BLaER1 treated with 17β-estradiol and CSF1 and Interleukin-3, amounts not matched to agents 10 nM and 100 nM (cell line): Measurements from ENCODE around the gene BOLA3.

Source experiments
- H3K27ac ChIP-seq, 11 experiments: shearing (Covaris generic); formaldehyde crosslinking; 2 replicates each; pipeline ENCODE4 v1.8.1; 2022
- H3K27me3 ChIP-seq, 11 experiments: shearing (Covaris generic); formaldehyde crosslinking; 2 replicates each; pipeline ENCODE4 v1.8.1; 2022
- H3K36me3 ChIP-seq, 11 experiments: shearing (Covaris generic); formaldehyde crosslinking; 2 replicates each; pipeline ENCODE4 v1.8.1; 2022
- H3K4me1 ChIP-seq, 10 experiments: shearing (Covaris generic); formaldehyde crosslinking; 2 replicates each; pipeline ENCODE4 v1.8.1; 2022
- H3K4me2 ChIP-seq, 11 experiments: shearing (Covaris generic); formaldehyde crosslinking; 2 replicates each; pipeline ENCODE4 v1.8.1; 2022
- H3K4me3 ChIP-seq, 10 experiments: shearing (Covaris generic); formaldehyde crosslinking; 2 replicates each; pipeline ENCODE4 v1.8.1; 2022
- H3K9ac ChIP-seq, 11 experiments: shearing (Covaris generic); formaldehyde crosslinking; 2 replicates each; pipeline ENCODE4 v1.8.1; 2022
- H3K9me3 ChIP-seq, 11 experiments: shearing (Covaris generic); formaldehyde crosslinking; replicated peaks in 1 of 11; 2 replicates each; pipeline ENCODE4 v1.8.1; 2022
- H4K20me1 ChIP-seq, 11 experiments: shearing (Covaris generic); formaldehyde crosslinking; 2 replicates each; pipeline ENCODE4 v1.8.1; 2022
- Cebpa-rat ChIP-seq, 11 experiments: shearing (Covaris generic); IDR thresholded peaks; 2 replicates each; pipeline ENCODE4 v1.8.1; 2022

Gene BOLA3

DNA sequence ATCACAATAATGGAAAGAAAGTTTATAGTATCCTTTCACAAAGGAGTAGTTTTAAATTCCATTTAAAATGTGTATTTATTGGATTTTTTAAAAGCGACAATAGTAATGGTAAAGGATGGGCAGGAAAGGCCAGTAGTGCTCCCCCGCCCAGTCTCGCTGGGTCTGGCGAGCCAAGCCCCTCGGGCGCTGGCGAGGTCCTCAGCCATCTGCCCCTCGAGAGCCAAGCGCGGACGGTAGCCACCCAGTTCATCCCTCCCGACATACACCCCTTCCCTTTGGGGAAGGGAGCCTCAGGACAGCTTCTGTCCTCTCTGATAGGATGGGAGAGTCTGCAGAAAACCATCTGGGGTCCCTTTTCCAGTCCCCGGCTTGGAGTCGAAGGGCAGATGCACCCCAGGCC lies 45.2 kb downstream of the BOLA3 start:
- peaks cover 22 to 99% (median 74%) of the 10 kb centered on the region in 11 experiments for H4K20me1 ChIP-seq
- H3K4me2 ChIP-seq, result no peak overlapping the region
- H3K9me3 ChIP-seq, result no peaks in the 10 kb centered on the region
- no peaks in the 10 kb centered on the region for H3K4me1 ChIP-seq
- no peaks in the 10 kb centered on the region for H3K27me3 ChIP-seq
- H3K36me3 ChIP-seq, result peaks cover 79 to 96% (median 86%) of the 10 kb centered on the region in 11 experiments
- no peak overlapping the region for H3K4me3 ChIP-seq
- H3K27ac ChIP-seq, result no peak overlapping the region
- no peak overlapping the region for H3K9ac ChIP-seq
- no peak for TF ChIP-seq Cebpa-rat (IDR thresholded peaks at IDR 0.05)

DNA sequence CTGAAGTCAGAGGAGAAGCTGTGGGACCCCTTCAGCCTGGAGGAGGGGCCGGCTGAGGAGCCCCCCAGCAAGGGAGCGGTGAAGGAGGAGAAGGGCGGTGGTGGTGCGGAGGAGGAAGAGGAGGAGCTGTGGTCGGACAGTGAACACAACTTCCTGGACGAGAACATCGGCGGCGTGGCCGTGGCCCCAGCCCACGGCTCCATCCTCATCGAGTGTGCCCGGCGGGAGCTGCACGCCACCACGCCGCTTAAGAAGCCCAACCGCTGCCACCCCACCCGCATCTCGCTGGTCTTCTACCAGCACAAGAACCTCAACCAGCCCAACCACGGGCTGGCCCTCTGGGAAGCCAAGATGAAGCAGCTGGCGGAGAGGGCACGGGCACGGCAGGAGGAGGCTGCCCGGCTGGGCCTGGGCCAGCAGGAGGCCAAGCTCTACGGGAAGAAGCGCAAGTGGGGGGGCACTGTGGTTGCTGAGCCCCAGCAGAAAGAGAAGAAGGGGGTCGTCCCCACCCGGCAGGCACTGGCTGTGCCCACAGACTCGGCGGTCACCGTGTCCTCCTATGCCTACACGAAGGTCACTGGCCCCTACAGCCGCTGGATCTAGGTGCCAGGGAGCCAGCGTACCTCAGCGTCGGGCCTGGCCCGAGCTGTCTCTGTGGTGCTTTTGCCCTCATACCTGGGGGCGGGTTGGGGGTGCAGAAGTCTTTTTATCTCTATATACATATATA lies 46.0 kb downstream of the BOLA3 start:
- no peaks in the 10 kb centered on the region for H3K4me1 ChIP-seq
- H3K4me2 ChIP-seq, result no peak overlapping the region
- H4K20me1 ChIP-seq, result peaks cover 22 to 96% (median 69%) of the 10 kb centered on the region in 11 experiments
- H3K4me3 ChIP-seq, result no peak overlapping the region
- H3K9ac ChIP-seq, result no peak overlapping the region
- H3K27me3 ChIP-seq, result no peaks in the 10 kb centered on the region
- TF ChIP-seq Cebpa-rat (IDR thresholded peaks at IDR 0.05), result no peak
- H3K36me3 ChIP-seq, result peaks cover 85 to 100% (median 94%) of the 10 kb centered on the region in 11 experiments
- H3K9me3 ChIP-seq, result no peaks in the 10 kb centered on the region
- peak overlapping the region in 1 of 11 experiments; percentile 23; a peak in 1 of 22 replicates for H3K27ac ChIP-seq

DNA sequence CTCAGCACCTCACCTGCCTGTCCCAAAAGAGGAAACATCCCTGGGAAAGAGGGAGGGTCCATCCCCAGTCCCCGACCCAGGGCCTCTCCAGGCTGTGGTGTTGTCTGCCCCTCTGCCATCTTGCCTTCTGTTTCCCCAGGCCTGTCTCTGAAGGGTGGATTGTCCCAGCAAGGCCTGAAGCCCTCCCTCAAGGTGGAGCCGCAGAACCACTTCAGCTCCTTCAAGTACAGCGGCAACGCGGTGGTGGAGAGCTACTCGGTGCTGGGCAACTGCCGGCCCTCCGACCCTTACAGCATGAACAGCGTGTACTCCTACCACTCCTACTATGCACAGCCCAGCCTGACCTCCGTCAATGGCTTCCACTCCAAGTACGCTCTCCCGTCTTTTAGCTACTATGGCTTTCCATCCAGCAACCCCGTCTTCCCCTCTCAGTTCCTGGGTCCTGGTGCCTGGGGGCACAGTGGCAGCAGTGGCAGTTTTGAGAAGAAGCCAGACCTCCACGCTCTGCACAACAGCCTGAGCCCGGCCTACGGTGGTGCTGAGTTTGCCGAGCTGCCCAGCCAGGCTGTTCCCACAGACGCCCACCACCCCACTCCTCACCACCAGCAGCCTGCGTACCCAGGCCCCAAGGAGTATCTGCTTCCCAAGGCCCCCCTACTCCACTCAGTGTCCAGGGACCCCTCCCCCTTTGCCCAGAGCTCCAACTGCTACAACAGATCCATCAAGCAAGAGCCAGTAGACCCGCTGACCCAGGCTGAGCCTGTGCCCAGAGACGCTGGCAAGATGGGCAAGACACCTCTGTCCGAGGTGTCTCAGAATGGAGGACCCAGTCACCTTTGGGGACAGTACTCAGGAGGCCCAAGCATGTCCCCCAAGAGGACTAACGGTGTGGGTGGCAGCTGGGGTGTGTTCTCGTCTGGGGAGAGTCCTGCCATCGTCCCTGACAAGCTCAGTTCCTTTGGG lies 47.2 kb downstream of the BOLA3 start:
- no peak overlapping the region for H3K4me2 ChIP-seq
- peaks cover 91 to 100% (median 99%) of the 10 kb centered on the region in 11 experiments for H3K36me3 ChIP-seq
- no peaks in the 10 kb centered on the region for H3K9me3 ChIP-seq
- H3K27me3 ChIP-seq, result no peaks in the 10 kb centered on the region
- no peak for TF ChIP-seq Cebpa-rat (IDR thresholded peaks at IDR 0.05)
- no peaks in the 10 kb centered on the region for H3K4me1 ChIP-seq
- no peak overlapping the region for H3K4me3 ChIP-seq
- H4K20me1 ChIP-seq, result peaks cover 17 to 96% (median 59%) of the 10 kb centered on the region in 11 experiments
- H3K27ac ChIP-seq, result no peak overlapping the region
- H3K9ac ChIP-seq, result no peak overlapping the region

GRCh38 chr2:74099835-74100234 lies 47.9 kb downstream of the BOLA3 start:
- no peak overlapping the region for H3K9ac ChIP-seq
- no peak overlapping the region for H3K4me3 ChIP-seq
- peaks cover 15 to 96% (median 63%) of the 10 kb centered on the region in 11 experiments for H4K20me1 ChIP-seq
- H3K4me2 ChIP-seq, result no peak overlapping the region
- H3K9me3 ChIP-seq, result no peaks in the 10 kb centered on the region
- no peak overlapping the region for H3K27ac ChIP-seq
- peaks cover 93 to 100% (median 100%) of the 10 kb centered on the region in 11 experiments for H3K36me3 ChIP-seq
- H3K27me3 ChIP-seq, result no peaks in the 10 kb centered on the region
- no peaks in the 10 kb centered on the region for H3K4me1 ChIP-seq
- no peak for TF ChIP-seq Cebpa-rat (IDR thresholded peaks at IDR 0.05)

GRCh38 chr2:74099271-74099670 lies 48.4 kb downstream of the BOLA3 start:
- peaks cover 93 to 100% (median 100%) of the 10 kb centered on the region in 11 experiments for H3K36me3 ChIP-seq
- no peak overlapping the region for H3K4me3 ChIP-seq
- no peaks in the 10 kb centered on the region for H3K9me3 ChIP-seq
- H3K27ac ChIP-seq, result no peak overlapping the region
- H3K4me2 ChIP-seq, result no peak overlapping the region
- no peak for TF ChIP-seq Cebpa-rat (IDR thresholded peaks at IDR 0.05)
- H3K4me1 ChIP-seq, result no peaks in the 10 kb centered on the region
- peaks cover 10 to 96% (median 63%) of the 10 kb centered on the region in 11 experiments for H4K20me1 ChIP-seq
- H3K9ac ChIP-seq, result no peak overlapping the region
- H3K27me3 ChIP-seq, result no peaks in the 10 kb centered on the region

GRCh38 chr2:74097574-74097973 lies 50.1 kb downstream of the BOLA3 start:
- Histone ChIP-seq H3K36me3 (peaks cover 93 to 100% (median 100%) of the 10 kb centered on the region in 11 experiments), H4K20me1 (peaks cover 1 to 96% (median 57%) of the 10 kb centered on the region in 11 experiments; a peak in 21 of 22 replicates), H3K9ac (no peak overlapping the region), H3K4me3 (no peak overlapping the region), H3K27ac (no peak overlapping the region), H3K4me2 (no peak overlapping the region), H3K4me1 (no peaks in the 10 kb centered on the region), H3K9me3 (no peaks in the 10 kb centered on the region), H3K27me3 (no peaks in the 10 kb centered on the region)
- no peak for TF ChIP-seq Cebpa-rat (IDR thresholded peaks at IDR 0.05)

- no peak overlapping the region for H3K4me2 ChIP-seq
- no peaks in the 10 kb centered on the region for H3K4me1 ChIP-seq
- peaks cover 93 to 100% (median 100%) of the 10 kb centered on the region in 11 experiments for H3K36me3 ChIP-seq
- no peaks in the 10 kb centered on the region for H3K9me3 ChIP-seq
- H3K9ac ChIP-seq, result no peak overlapping the region
- no peak overlapping the region for H3K4me3 ChIP-seq
- H3K27me3 ChIP-seq, result no peaks in the 10 kb centered on the region
- no peak for TF ChIP-seq Cebpa-rat (IDR thresholded peaks at IDR 0.05)
- H3K27ac ChIP-seq, result no peak overlapping the region
- peaks cover 0 to 97% (median 54%) of the 10 kb centered on the region in 11 experiments; a peak in 20 of 22 replicates for H4K20me1 ChIP-seq
These were observed 51.7 kb downstream of the BOLA3 start for GRCh38 chr2:74096052-74096451.

GRCh38 chr2:74095632-74096031 lies 52.1 kb downstream of the BOLA3 start:
- no peak overlapping the region for H3K27ac ChIP-seq
- H3K9ac ChIP-seq, result no peak overlapping the region
- H3K4me2 ChIP-seq, result no peak overlapping the region
- H4K20me1 ChIP-seq, result peaks cover 4 to 97% (median 54%) of the 10 kb centered on the region in 11 experiments; a peak in 18 of 22 replicates
- H3K36me3 ChIP-seq, result peaks cover 93 to 100% (median 100%) of the 10 kb centered on the region in 11 experiments
- H3K27me3 ChIP-seq, result no peaks in the 10 kb centered on the region
- no peaks in the 10 kb centered on the region for H3K9me3 ChIP-seq
- no peak overlapping the region for H3K4me3 ChIP-seq
- no peaks in the 10 kb centered on the region for H3K4me1 ChIP-seq
- no peak for TF ChIP-seq Cebpa-rat (IDR thresholded peaks at IDR 0.05)

GRCh38 chr2:74094291-74094690 lies 53.4 kb downstream of the BOLA3 start:
- Histone ChIP-seq H3K36me3 (peaks cover 93 to 100% (median 100%) of the 10 kb centered on the region in 11 experiments), H3K4me1 (no peaks in the 10 kb centered on the region), H3K9ac (no peak overlapping the region), H3K27ac (no peak overlapping the region), H3K4me2 (no peak overlapping the region), H3K27me3 (no peaks in the 10 kb centered on the region), H4K20me1 (peaks cover 15 to 97% (median 59%) of the 10 kb centered on the region in 11 experiments; a peak in 19 of 22 replicates), H3K9me3 (no peaks in the 10 kb centered on the region), H3K4me3 (no peak overlapping the region)
- no peak for TF ChIP-seq Cebpa-rat (IDR thresholded peaks at IDR 0.05)
